Ramos (cell line): Measurements from ENCODE around the gene WDR27.
"Not testable (repeated sequence)": the region's sequence is repeated elsewhere in the genome, so short reads cannot be mapped to it uniquely, and the experiment has no call there.

Experiments
- in situ Hi-C: fragments of 300-500 bp; cut with MboI; formaldehyde crosslinking; loops from one replicate; pipeline ENCODE4 v1.14.3; 2022; ENCODE audit warnings: low sequenced_read_pairs; ENCODE audit not compliant: unreplicated experiment

Gene WDR27

GRCh38 chr6:169454204-169454871, 247.5 kb downstream of the WDR27 start:
- in situ Hi-C loops = no loop called here

- in situ Hi-C loops = no loop called here
These were observed 248.8 kb downstream of the WDR27 start for GRCh38 chr6:169452869-169453620.

- in situ Hi-C loops = no loop called here
These were observed 249.5 kb downstream of the WDR27 start for GRCh38 chr6:169452117-169452868.

GRCh38 chr6:169451065-169451838, 250.6 kb downstream of the WDR27 start:
- in situ Hi-C loops = no loop called here

- in situ Hi-C loops = no loop called here
These were observed 251.7 kb downstream of the WDR27 start for GRCh38 chr6:169450097-169450496.

- in situ Hi-C loops = no loop called here
These were observed 252.6 kb downstream of the WDR27 start for GRCh38 chr6:169449221-169449620.

- in situ Hi-C loops = no loop called here
These were observed 255.9 kb downstream of the WDR27 start for GRCh38 chr6:169445661-169446581.

- in situ Hi-C loops = no loop called here
These were observed 256.6 kb downstream of the WDR27 start for GRCh38 chr6:169445227-169445626.

GRCh38 chr6:169441292-169441691, 260.5 kb downstream of the WDR27 start:
- in situ Hi-C loops = no loop called here

- in situ Hi-C loops = no loop called here
These were observed 262.1 kb downstream of the WDR27 start for GRCh38 chr6:169439710-169440109.

- in situ Hi-C loops = not testable (repeated sequence)
These were observed 267.3 kb downstream of the WDR27 start for GRCh38 chr6:169434554-169434953.

- in situ Hi-C loops = no loop called here
These were observed 272.8 kb downstream of the WDR27 start for GRCh38 chr6:169429001-169429400.

- in situ Hi-C loops = no loop called here
These were observed 273.3 kb downstream of the WDR27 start for GRCh38 chr6:169428532-169428931.

GRCh38 chr6:169427856-169428255, 274.0 kb downstream of the WDR27 start:
- in situ Hi-C loops = no loop called here

GRCh38 chr6:169426611-169427010, 275.2 kb downstream of the WDR27 start:
- in situ Hi-C loops = no loop called here

GRCh38 chr6:169425628-169426370, 276.0 kb downstream of the WDR27 start:
- in situ Hi-C loops = no loop called here

GRCh38 chr6:169424821-169425240, 277.0 kb downstream of the WDR27 start:
- in situ Hi-C loops = no loop called here

GRCh38 chr6:169424149-169424804, 277.6 kb downstream of the WDR27 start:
- in situ Hi-C loops = no loop called here
